HCT116 (cell line): ENCODE data around the gene ZNF653. TPM values are rescaled to one million over a fixed set of nuclear protein-coding genes. Genes with fewer than 3 reads are reported as not detected.

Source experiments
- ATAC-seq: fragments of 200-7000 bp; cut with Tn5 transposase; 2 replicates; pipeline ENCODE4 v1.9.1; 2020; ENCODE audit warnings: mild to moderate bottlenecking, moderate library complexity
- BruUV-seq: library from RNA; stranded (reverse); fragments of 400-500 nt; replicated peaks from 2 replicates; lab custom pipeline; 2021; lab: Mats Ljungman, UMichigan
- CTCF ChIA-PET: fragments of 300-600 bp; sonication (Branson Sonifier 250); formaldehyde crosslinking; loops from one replicate; lab custom pipeline; 2021; ENCODE audit warnings: antibody characterized with exemption; lab: Charles Lee
- POLR2A ChIA-PET: fragments of 300-600, 350-600 bp; sonication (Branson Sonifier 250); formaldehyde crosslinking; loops from one replicate; lab custom pipeline; 2021; ENCODE audit warnings: antibody characterized with exemption; lab: Charles Lee
- RAD21 ChIA-PET, 2 experiments: fragments of 300-600 bp; sonication (Branson Sonifier 250); formaldehyde crosslinking; loops; one replicate each; lab custom pipeline; 2023; ENCODE audit warnings: low total read pairs in 2 of 2; ENCODE audit not compliant: uncharacterized antibody in 2 of 2, unreplicated experiment in 2 of 2, low non-redundant PET in 1 of 2; lab: Charles Lee
- DNase-seq: peaks from one replicate; pipeline ENCODE4 v3.0.0-alpha.2; 2010; ENCODE audit warnings: low read depth, low spot score
- H2AFZ ChIP-seq: fragments of 200-600 bp; shearing (Covaris generic), sonication (generic); 2 replicates; pipeline ENCODE4 v1.6.1; 2017; ENCODE audit warnings: low read depth, mixed run types, mixed read lengths, antibody characterized with exemption, low read length; ENCODE audit not compliant: poor library complexity, severe bottlenecking
- H3K27ac ChIP-seq: 2 replicates; pipeline ENCODE4 v1.5.1; 2012; ENCODE audit warnings: low read depth, low read length
- H3K27me3 ChIP-seq: fragments of 200-600 bp; sonication (generic); 2 replicates; pipeline ENCODE4 v1.6.1; 2016; ENCODE audit warnings: mixed run types, low read length, mixed read lengths; ENCODE audit not compliant: insufficient read depth
- H3K36me3 ChIP-seq, 2 experiments: fragments of 200-500 bp in 1 of 2; fragments of 200-600 bp in 1 of 2; sonication (Bioruptor generic) in 1 of 2; sonication (generic) in 1 of 2; 2 replicates each; pipeline versions ENCODE4 v1.5.1 to v1.6.1; 2014 to 2016; ENCODE audit warnings: low read length in 2 of 2, inconsistent platforms in 1 of 2, mixed read lengths in 1 of 2, mixed run types in 1 of 2; ENCODE audit not compliant: insufficient read depth in 2 of 2, control insufficient read depth in 1 of 2
- H3K4me1 ChIP-seq, 2 experiments: fragments of 200-600 bp in 1 of 2; sonication (generic) in 1 of 2; 2 replicates each; pipeline versions ENCODE4 v1.5.1 to v1.6.1; 2012 to 2017; ENCODE audit warnings: low read length in 2 of 2, inconsistent platforms in 1 of 2, mild to moderate bottlenecking in 1 of 2, mixed read lengths in 1 of 2, mixed run types in 1 of 2, moderate library complexity in 1 of 2; ENCODE audit not compliant: insufficient read depth in 2 of 2, control insufficient read depth in 1 of 2
- H3K4me2 ChIP-seq: fragments of 200-600 bp; sonication (generic); 2 replicates; pipeline ENCODE4 v1.6.1; 2017; ENCODE audit warnings: mixed run types, low read length, mixed read lengths
- H3K4me3 ChIP-seq, 2 experiments: fragments of 200-600 bp in 1 of 2; sonication (generic) in 1 of 2; replicated peaks in 1 of 2; 2 replicates each; pipeline ENCODE4 v1.5.1; 2011 to 2016; ENCODE audit warnings: low read length in 2 of 2, control low read depth in 1 of 2, low read depth in 1 of 2, mild to moderate bottlenecking in 1 of 2, mixed read lengths in 1 of 2, mixed run types in 1 of 2
- H3K79me2 ChIP-seq: fragments of 200-600 bp; sonication (generic); 2 replicates; pipeline ENCODE4 v1.6.1; 2017; ENCODE audit warnings: mild to moderate bottlenecking, mixed run types, low read length, moderate library complexity, mixed read lengths; ENCODE audit not compliant: insufficient read depth
- H3K9ac ChIP-seq: fragments of 200-600 bp; sonication (generic); 2 replicates; pipeline ENCODE4 v1.6.1; 2016; ENCODE audit warnings: low read length, mixed read lengths
- H3K9me2 ChIP-seq: fragments of 200-600 bp; sonication (generic), shearing (Covaris generic); 2 replicates; pipeline ENCODE4 v1.6.1; 2017; ENCODE audit warnings: mixed run types, mild to moderate bottlenecking, moderate library complexity; ENCODE audit not compliant: insufficient read depth
- H3K9me3 ChIP-seq, 2 experiments: fragments of 200-500 bp in 1 of 2; fragments of 200-600 bp in 1 of 2; sonication (Bioruptor generic) in 1 of 2; sonication (generic) in 1 of 2; 2 replicates each; pipeline ENCODE4 v1.6.1; 2014 to 2017; ENCODE audit warnings: low read length in 2 of 2, mixed read lengths in 2 of 2, inconsistent platforms in 1 of 2, low read depth in 1 of 2, mild to moderate bottlenecking in 1 of 2, mixed run types in 1 of 2, moderate library complexity in 1 of 2; ENCODE audit not compliant: control insufficient read depth in 1 of 2, insufficient read depth in 1 of 2
- H4K20me1 ChIP-seq: fragments of 200-600 bp; sonication (generic), shearing (Covaris generic); 2 replicates; pipeline ENCODE4 v1.6.1; 2017; ENCODE audit warnings: mixed run types, mild to moderate bottlenecking, moderate library complexity; ENCODE audit not compliant: insufficient read depth
- CBX3 ChIP-seq: IDR thresholded peaks from 2 replicates; pipeline ENCODE4 v1.6.1; 2012; ENCODE audit warnings: low read depth
- EGR1 ChIP-seq: IDR thresholded peaks from 2 replicates; pipeline ENCODE4 v1.6.1; 2012; ENCODE audit warnings: low read depth
- ELF1 ChIP-seq: IDR thresholded peaks from 2 replicates; pipeline ENCODE4 v1.6.1; 2012; ENCODE audit warnings: low read depth, borderline replicate concordance
- EZH2phosphoT487 ChIP-seq: fragments of 200-600 bp; IDR thresholded peaks from 2 replicates; pipeline ENCODE4 v1.6.1; 2018; ENCODE audit warnings: antibody characterized with exemption, borderline replicate concordance
- FOSL1 ChIP-seq: IDR thresholded peaks from 2 replicates; pipeline ENCODE4 v1.6.1; 2012; ENCODE audit warnings: low read depth
- JUND ChIP-seq: IDR thresholded peaks from 2 replicates; pipeline ENCODE4 v1.6.1; 2012
- POLR2A ChIP-seq: IDR thresholded peaks from 2 replicates; pipeline ENCODE4 v1.7.0; 2011; ENCODE audit warnings: borderline replicate concordance; ENCODE audit not compliant: insufficient read depth, insufficient read length; ENCODE audit errors: extremely low read depth
- POLR2AphosphoS5 ChIP-seq: IDR thresholded peaks from 2 replicates; pipeline ENCODE4 v1.6.1; 2011; ENCODE audit warnings: mild to moderate bottlenecking, low read depth, low read length, moderate library complexity
- SIN3A ChIP-seq: IDR thresholded peaks from 2 replicates; pipeline ENCODE4 v1.6.1; 2012; ENCODE audit warnings: low read depth
- TCF7L2 ChIP-seq: IDR thresholded peaks from 2 replicates; pipeline ENCODE4 v1.7.0; 2011; ENCODE audit warnings: borderline replicate concordance, inconsistent platforms; ENCODE audit not compliant: insufficient read depth, insufficient read length; ENCODE audit errors: extremely low read depth
- YY1 ChIP-seq: IDR thresholded peaks from 2 replicates; pipeline ENCODE4 v1.6.1; 2011; ENCODE audit warnings: low read length, low read depth, moderate library complexity, mild to moderate bottlenecking; ENCODE audit not compliant: insufficient replicate concordance; ENCODE audit errors: extremely low read depth
- ZFX ChIP-seq: fragments of 450-650 bp; IDR thresholded peaks from 2 replicates; pipeline ENCODE4 v1.6.1; 2017
- ZNF274 ChIP-seq: fragments of 200-500 bp; sonication (Bioruptor generic); IDR thresholded peaks from 2 replicates; pipeline ENCODE4 v1.6.1; 2014; ENCODE audit warnings: mild to moderate bottlenecking, low read depth, low read length, inconsistent platforms
- intact Hi-C: fragments of 100-400 bp; cut with micrococcal nuclease; formaldehyde crosslinking; loops from 2 replicates; pipeline ENCODE4 v1.10.0; 2022
- total RNA-seq: library from RNA; stranded (reverse); gene quantifications from one replicate; pipeline ENCODE4 v1.2.1, GENCODE V29; 2021; ENCODE audit not compliant: unreplicated experiment
- TF ChIP-seq, protein P1 (sequence below): IDR thresholded peaks from 2 replicates; pipeline ENCODE4 v1.6.1; 2012
- TF ChIP-seq, protein P2 (sequence below): IDR thresholded peaks from 2 replicates; pipeline ENCODE4 v1.6.1; 2012; ENCODE audit warnings: low read depth
- TF ChIP-seq, protein P3 (sequence below): IDR thresholded peaks from 2 replicates; pipeline ENCODE4 v1.6.1; 2012

Gene ZNF653
- total RNA-seq, 1 experiment from 2014 or later: 16.1 TPM

DNA sequence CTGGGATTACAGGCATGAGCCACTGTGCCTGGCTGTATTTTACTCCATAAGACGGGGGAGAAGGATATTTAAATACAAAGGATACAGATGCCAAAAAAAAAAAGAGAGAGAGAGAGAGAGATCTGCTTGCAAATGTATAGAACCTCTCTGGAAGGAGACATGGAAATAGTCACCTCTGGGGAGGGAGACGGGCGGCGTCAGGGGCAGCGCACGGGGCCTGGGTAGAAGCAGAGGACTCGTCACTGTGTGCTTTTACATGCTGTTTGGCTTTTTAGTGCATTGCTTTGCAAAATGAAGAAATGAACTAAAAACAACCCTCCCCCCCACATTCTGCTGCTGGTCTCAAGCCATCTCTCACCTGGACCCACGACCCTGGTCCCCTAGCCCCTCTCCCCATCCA lies 4.8 kb upstream of the ZNF653 start:
- DNase-seq: no peak
- Histone ChIP-seq H3K79me2 (no peaks in the 10 kb centered on the region), H4K20me1 (no peaks in the 10 kb centered on the region), H3K4me2 (no peak overlapping the region), H3K27me3 (no peaks in the 10 kb centered on the region), H2AFZ (no peak overlapping the region), H3K9ac (no peak overlapping the region), H3K4me3 (no peak overlapping the region), H3K27ac (no peak overlapping the region), H3K9me2 (no peaks in the 10 kb centered on the region), H3K4me1 (peaks cover 0 to 6% of the 10 kb centered on the region in 2 experiments; a peak in 2 of 4 replicates), H3K9me3 (no peaks in the 10 kb centered on the region)
- ChIA-PET CTCF (no interaction called here), POLR2A (no interaction called here), RAD21 (no interaction called here)
- intact Hi-C loops: no loop called here
- no TSS peak for BruUV-seq
- no peak for TF ChIP-seq EZH2phosphoT487
- no peak for TF ChIP-seq SIN3A
- TF ChIP-seq ZFX: no peak
- no peak for TF ChIP-seq CBX3
- TF ChIP-seq FOSL1: no peak
- TF ChIP-seq, protein P1, sequence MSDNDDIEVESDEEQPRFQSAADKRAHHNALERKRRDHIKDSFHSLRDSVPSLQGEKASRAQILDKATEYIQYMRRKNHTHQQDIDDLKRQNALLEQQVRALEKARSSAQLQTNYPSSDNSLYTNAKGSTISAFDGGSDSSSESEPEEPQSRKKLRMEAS: no peak
- TF ChIP-seq YY1: no peak
- no peak for TF ChIP-seq ZNF274
- no peak for TF ChIP-seq JUND
- no peak for TF ChIP-seq EGR1
- TF ChIP-seq ELF1: no peak
- TF ChIP-seq POLR2AphosphoS5: no peak
- TF ChIP-seq, all 23 proteins: peak for 0
- no peaks in the 10 kb centered on the region; a peak in 2 of 4 replicates for H3K36me3 ChIP-seq
- no peak for ATAC-seq

DNA sequence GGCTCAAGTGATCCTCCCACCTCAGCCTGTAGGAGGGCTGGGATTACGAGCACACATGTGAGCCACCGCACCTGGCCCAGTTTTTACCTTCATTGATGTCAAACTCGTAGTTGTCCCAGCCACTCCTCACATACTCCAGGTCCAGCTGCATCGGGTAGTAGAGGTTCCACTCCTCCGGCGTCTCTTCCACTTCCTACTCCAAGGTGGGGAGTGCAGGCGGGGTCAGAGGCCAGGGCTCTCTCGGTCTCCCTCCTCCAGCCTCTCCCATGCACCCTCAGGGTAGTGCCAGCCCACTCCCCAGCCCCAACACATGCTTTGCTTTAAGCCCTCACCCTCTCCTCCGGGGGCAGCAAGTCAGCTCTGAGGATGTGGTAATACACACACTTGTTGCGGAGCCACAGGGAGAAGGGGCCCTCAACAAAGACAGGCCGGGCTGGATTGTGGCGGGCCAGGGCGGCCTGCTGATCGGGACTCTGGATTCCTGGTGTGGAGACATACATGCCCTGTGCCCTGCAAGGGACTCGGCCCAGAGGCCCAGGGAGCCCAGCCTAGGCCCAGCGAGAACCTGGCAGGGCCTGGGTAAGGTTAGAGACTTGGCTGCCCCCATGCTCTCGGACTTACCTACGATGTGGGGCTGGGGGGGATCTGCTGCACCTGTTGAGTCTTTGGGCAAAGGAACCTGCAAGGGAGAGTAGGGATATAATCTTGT lies 1.9 kb upstream of the ZNF653 start:
- ChIA-PET POLR2A (no interaction called here), CTCF (no interaction called here), RAD21 (no interaction called here)
- no peak overlapping the region for H3K4me2 ChIP-seq
- no peak overlapping the region for H3K27ac ChIP-seq
- no peaks in the 10 kb centered on the region for H4K20me1 ChIP-seq
- BruUV-seq: no TSS peak
- no peaks in the 10 kb centered on the region for H3K27me3 ChIP-seq
- H3K9me3 ChIP-seq: no peaks in the 10 kb centered on the region
- intact Hi-C loops: no loop called here
- no peak for DNase-seq
- no peak overlapping the region for H3K4me3 ChIP-seq
- no peaks in the 10 kb centered on the region; a peak in 1 of 4 replicates for H3K36me3 ChIP-seq
- peaks cover 6% of the 10 kb centered on the region; the same call in 1 of the 2 replicates for H3K79me2 ChIP-seq
- ATAC-seq: no peak
- no peak overlapping the region for H2AFZ ChIP-seq
- no peaks in the 10 kb centered on the region for H3K9me2 ChIP-seq
- H3K4me1 ChIP-seq: peaks cover 0 to 13% of the 10 kb centered on the region in 2 experiments; a peak in 2 of 4 replicates
- TF ChIP-seq, protein P1: no peak
- TF ChIP-seq JUND: no peak
- TF ChIP-seq, protein P2, sequence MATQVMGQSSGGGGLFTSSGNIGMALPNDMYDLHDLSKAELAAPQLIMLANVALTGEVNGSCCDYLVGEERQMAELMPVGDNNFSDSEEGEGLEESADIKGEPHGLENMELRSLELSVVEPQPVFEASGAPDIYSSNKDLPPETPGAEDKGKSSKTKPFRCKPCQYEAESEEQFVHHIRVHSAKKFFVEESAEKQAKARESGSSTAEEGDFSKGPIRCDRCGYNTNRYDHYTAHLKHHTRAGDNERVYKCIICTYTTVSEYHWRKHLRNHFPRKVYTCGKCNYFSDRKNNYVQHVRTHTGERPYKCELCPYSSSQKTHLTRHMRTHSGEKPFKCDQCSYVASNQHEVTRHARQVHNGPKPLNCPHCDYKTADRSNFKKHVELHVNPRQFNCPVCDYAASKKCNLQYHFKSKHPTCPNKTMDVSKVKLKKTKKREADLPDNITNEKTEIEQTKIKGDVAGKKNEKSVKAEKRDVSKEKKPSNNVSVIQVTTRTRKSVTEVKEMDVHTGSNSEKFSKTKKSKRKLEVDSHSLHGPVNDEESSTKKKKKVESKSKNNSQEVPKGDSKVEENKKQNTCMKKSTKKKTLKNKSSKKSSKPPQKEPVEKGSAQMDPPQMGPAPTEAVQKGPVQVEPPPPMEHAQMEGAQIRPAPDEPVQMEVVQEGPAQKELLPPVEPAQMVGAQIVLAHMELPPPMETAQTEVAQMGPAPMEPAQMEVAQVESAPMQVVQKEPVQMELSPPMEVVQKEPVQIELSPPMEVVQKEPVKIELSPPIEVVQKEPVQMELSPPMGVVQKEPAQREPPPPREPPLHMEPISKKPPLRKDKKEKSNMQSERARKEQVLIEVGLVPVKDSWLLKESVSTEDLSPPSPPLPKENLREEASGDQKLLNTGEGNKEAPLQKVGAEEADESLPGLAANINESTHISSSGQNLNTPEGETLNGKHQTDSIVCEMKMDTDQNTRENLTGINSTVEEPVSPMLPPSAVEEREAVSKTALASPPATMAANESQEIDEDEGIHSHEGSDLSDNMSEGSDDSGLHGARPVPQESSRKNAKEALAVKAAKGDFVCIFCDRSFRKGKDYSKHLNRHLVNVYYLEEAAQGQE: no peak
- TF ChIP-seq EZH2phosphoT487: no peak
- no peak for TF ChIP-seq POLR2A
- no peak for TF ChIP-seq TCF7L2
- TF ChIP-seq, protein P3, sequence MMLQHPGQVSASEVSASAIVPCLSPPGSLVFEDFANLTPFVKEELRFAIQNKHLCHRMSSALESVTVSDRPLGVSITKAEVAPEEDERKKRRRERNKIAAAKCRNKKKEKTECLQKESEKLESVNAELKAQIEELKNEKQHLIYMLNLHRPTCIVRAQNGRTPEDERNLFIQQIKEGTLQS: no peak
- no peak overlapping the region for H3K9ac ChIP-seq
